ENCODE measurements around the gene CA6. TPM values are rescaled to one million over a fixed set of nuclear protein-coding genes. Genes with fewer than 3 reads are reported as not detected.

CA6 gene
- total and polyA plus RNA-seq, 4 experiments from 2014 or later, result 0.35 to 2.5 TPM; not detected in 2

DNA sequence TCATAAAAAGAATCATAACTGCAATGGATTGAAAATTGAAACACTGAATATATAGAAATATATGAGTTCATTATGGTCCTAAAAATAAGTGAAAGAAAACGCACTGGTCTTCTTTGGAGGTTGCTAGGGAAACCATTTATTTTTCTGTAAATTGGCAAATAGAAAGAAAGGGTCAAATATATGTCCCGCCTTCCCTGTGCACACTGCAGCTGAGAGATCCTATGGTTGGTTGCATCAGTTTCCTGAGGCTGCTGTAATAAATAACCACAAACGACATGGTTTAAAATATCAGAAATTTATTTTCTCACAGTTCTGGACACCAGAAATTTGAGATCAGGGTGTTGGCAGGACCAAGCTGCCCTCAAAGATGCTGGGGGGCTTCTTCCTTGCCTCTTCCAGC, 35.0 kb downstream of the CA6 start:
- no peaks in the 10 kb centered on the region for H3K36me3 ChIP-seq (ENCODE audit: insufficient read depth, low read length)
- no peaks in the 10 kb centered on the region for H3K36me3 Mint-ChIP-seq
- POLR2A ChIA-PET (ENCODE audit: partially characterized antibody), result no interaction called here
- H3K4me1 Mint-ChIP-seq, result peaks cover 1 to 16% (median 7%) of the 10 kb centered on the region in 4 donors
- no peaks in the 10 kb centered on the region for H3K27me3 ChIP-seq (ENCODE audit: insufficient read depth, low read length)
- no peaks in the 10 kb centered on the region for H3K9me3 ChIP-seq (ENCODE audit: control insufficient read depth in 1 of 2, low read length in 2 of 2)
- intact Hi-C loops (cut with micrococcal nuclease), result no loop called here
- H3K9me3 Mint-ChIP-seq, result no peaks in the 10 kb centered on the region
- DNase-seq, result no peak
- no peak overlapping the region for H3K4me3 ChIP-seq (ENCODE audit: low read length in 2 of 2)
- H3K27me3 Mint-ChIP-seq, result peaks cover 2 to 4% of the 10 kb centered on the region in 2 donors
- no peak overlapping the region for H3K27ac Mint-ChIP-seq
- no peak overlapping the region for H3K27ac ChIP-seq (ENCODE audit: low read depth, low read length)
- no peaks in the 10 kb centered on the region for H3K4me1 ChIP-seq (ENCODE audit: insufficient read depth, low read length)
- no peak overlapping the region for H3K4me3 Mint-ChIP-seq
- CTCF ChIA-PET (ENCODE audit: partially characterized antibody), result interaction anchor here (1.0 kb wide), 1 partner anchor 118 kb away, joined by 3 read pairs; no protein-coding TSS in a partner anchor

DNA sequence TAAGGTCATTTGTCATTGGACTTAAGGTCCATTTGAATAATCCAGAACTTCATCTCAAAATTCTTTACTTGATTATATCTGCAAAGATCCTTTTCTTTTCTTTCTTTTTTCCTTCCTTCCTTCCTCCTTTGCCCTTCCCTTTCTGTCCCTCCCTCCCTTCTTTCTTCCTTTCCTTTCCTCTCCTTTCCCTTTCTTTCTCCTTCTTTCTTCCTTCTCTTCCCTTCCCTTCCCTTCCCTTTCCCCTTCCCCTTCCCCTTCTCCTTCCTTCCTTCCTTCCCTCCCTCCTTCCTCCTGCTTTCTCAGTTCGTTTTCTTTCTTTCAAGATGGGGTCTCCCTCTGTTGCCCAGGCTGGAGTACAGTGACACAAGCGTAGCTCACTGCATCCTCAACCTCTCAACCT, 35.5 kb downstream of the CA6 start:
- DNase-seq, result no peak
- CTCF ChIA-PET (ENCODE audit: partially characterized antibody), result interaction anchor here (1.0 kb wide), 1 partner anchor 119 kb away, joined by 3 read pairs; no protein-coding TSS in a partner anchor
- H3K27ac Mint-ChIP-seq, result no peak overlapping the region

DNA sequence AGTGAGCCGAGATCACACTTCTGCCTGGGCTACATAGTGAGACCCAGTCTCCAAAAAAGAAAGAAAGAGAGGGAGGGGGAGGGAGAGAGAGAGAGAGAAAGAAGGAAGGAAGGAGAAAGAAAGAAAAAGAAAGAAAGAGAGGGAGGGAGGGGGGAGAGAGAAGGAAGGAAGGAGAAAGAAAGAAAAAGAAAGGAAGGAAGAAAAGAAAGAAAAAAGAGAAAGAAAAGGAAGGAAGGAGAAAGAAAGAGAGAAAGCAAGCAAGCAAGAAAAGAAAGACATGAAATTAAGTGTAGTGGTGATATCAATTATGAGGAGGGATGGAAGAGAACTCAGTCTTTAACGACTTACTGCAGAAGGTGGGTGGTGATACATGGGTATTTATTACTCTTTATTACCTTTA, 38.5 kb downstream of the CA6 start:
- no peaks in the 10 kb centered on the region for H3K36me3 Mint-ChIP-seq
- intact Hi-C loops (cut with micrococcal nuclease), result no loop called here
- H3K4me1 Mint-ChIP-seq, result peaks cover 8 to 31% (median 23%) of the 10 kb centered on the region in 4 donors
- Histone ChIP-seq H3K4me3 (ENCODE audit: low read length in 2 of 2) (no peak overlapping the region), H3K9me3 (ENCODE audit: control insufficient read depth in 1 of 2, low read length in 2 of 2) (no peaks in the 10 kb centered on the region), H3K4me1 (ENCODE audit: insufficient read depth, low read length) (peaks cover 19% of the 10 kb centered on the region), H3K27me3 (ENCODE audit: insufficient read depth, low read length) (no peaks in the 10 kb centered on the region), H3K27ac (ENCODE audit: low read depth, low read length) (no peak overlapping the region), H3K36me3 (ENCODE audit: insufficient read depth, low read length) (no peaks in the 10 kb centered on the region)
- no peak overlapping the region for H3K4me3 Mint-ChIP-seq
- H3K9me3 Mint-ChIP-seq, result no peaks in the 10 kb centered on the region
- ChIA-PET CTCF (ENCODE audit: partially characterized antibody) (interaction anchor here (0.8 kb wide), 1 partner anchor 121 kb away, joined by 3 read pairs; no protein-coding TSS in a partner anchor), POLR2A (ENCODE audit: partially characterized antibody) (interaction anchor here (1.9 kb wide), 1 partner anchor 13 kb away, joined by 6 read pairs; no protein-coding TSS in a partner anchor)
- H3K27ac Mint-ChIP-seq, result no peak overlapping the region
- DNase-seq, result no peak
- H3K27me3 Mint-ChIP-seq, result peaks cover 0 to 1% of the 10 kb centered on the region in 2 donors

More for the DNA sequence above, 35.5 kb downstream of the CA6 start:
- no peaks in the 10 kb centered on the region for H3K9me3 ChIP-seq (ENCODE audit: control insufficient read depth in 1 of 2, low read length in 2 of 2)
- H3K4me1 Mint-ChIP-seq, result peaks cover 1 to 16% (median 8%) of the 10 kb centered on the region in 4 donors
- H3K27me3 ChIP-seq (ENCODE audit: insufficient read depth, low read length), result no peaks in the 10 kb centered on the region
- peaks cover 2 to 4% of the 10 kb centered on the region in 2 donors for H3K27me3 Mint-ChIP-seq
- intact Hi-C loops (cut with micrococcal nuclease), result no loop called here
- no peak overlapping the region for H3K27ac ChIP-seq (ENCODE audit: low read depth, low read length)
- H3K36me3 Mint-ChIP-seq, result no peaks in the 10 kb centered on the region
- no peaks in the 10 kb centered on the region for H3K36me3 ChIP-seq (ENCODE audit: insufficient read depth, low read length)
- no peaks in the 10 kb centered on the region for H3K4me1 ChIP-seq (ENCODE audit: insufficient read depth, low read length)
- H3K4me3 Mint-ChIP-seq, result no peak overlapping the region
- POLR2A ChIA-PET (ENCODE audit: partially characterized antibody), result no interaction called here
- H3K9me3 Mint-ChIP-seq, result no peaks in the 10 kb centered on the region
- H3K4me3 ChIP-seq (ENCODE audit: low read length in 2 of 2), result no peak overlapping the region

GRCh38 chr1:8984990-8985389, 39.3 kb downstream of the CA6 start:
- Mint-ChIP-seq H3K27me3 (peaks cover 0 to 1% of the 10 kb centered on the region in 2 donors), H3K36me3 (no peaks in the 10 kb centered on the region), H3K4me1 (peaks cover 8 to 31% (median 23%) of the 10 kb centered on the region in 4 donors), H3K4me3 (no peak overlapping the region), H3K9me3 (no peaks in the 10 kb centered on the region), H3K27ac (no peak overlapping the region)
- POLR2A ChIA-PET (ENCODE audit: partially characterized antibody), result interaction anchor here (1.9 kb wide), 1 partner anchor 14 kb away, joined by 6 read pairs; no protein-coding TSS in a partner anchor
- DNase-seq, result no peak
- Histone ChIP-seq H3K27me3 (ENCODE audit: insufficient read depth, low read length) (no peaks in the 10 kb centered on the region), H3K36me3 (ENCODE audit: insufficient read depth, low read length) (no peaks in the 10 kb centered on the region), H3K4me1 (ENCODE audit: insufficient read depth, low read length) (peaks cover 19% of the 10 kb centered on the region), H3K27ac (ENCODE audit: low read depth, low read length) (no peak overlapping the region), H3K9me3 (ENCODE audit: control insufficient read depth in 1 of 2, low read length in 2 of 2) (no peaks in the 10 kb centered on the region), H3K4me3 (ENCODE audit: low read length in 2 of 2) (no peak overlapping the region)
- CTCF ChIA-PET (ENCODE audit: partially characterized antibody), result interaction anchor here (0.8 to 7.1 kb wide), 5 partner anchors 8 to 122 kb away, joined by 3 to 154 read pairs (median 70); no protein-coding TSS in a partner anchor
- intact Hi-C loops (cut with micrococcal nuclease), result no loop called here

GRCh38 chr1:8985915-8986813, 40.5 kb downstream of the CA6 start:
- H3K36me3 ChIP-seq (ENCODE audit: insufficient read depth, low read length), result no peaks in the 10 kb centered on the region
- Mint-ChIP-seq H3K27me3 (no peaks in the 10 kb centered on the region), H3K27ac (peak overlapping the region in 6 of 7 donors; percentile 35 to 87 (median 64)), H3K9me3 (no peaks in the 10 kb centered on the region), H3K4me1 (peaks cover 8 to 31% (median 23%) of the 10 kb centered on the region in 4 donors), H3K36me3 (no peaks in the 10 kb centered on the region), H3K4me3 (peak overlapping the region in 5 of 8 donors; percentile 66 to 82 (median 75))
- H3K4me1 ChIP-seq (ENCODE audit: insufficient read depth, low read length), result peaks cover 19% of the 10 kb centered on the region
- no peaks in the 10 kb centered on the region for H3K9me3 ChIP-seq (ENCODE audit: control insufficient read depth in 1 of 2, low read length in 2 of 2)
- H3K4me3 ChIP-seq (ENCODE audit: low read length in 2 of 2), result no peak overlapping the region
- DNase-seq, result no peak
- no peak overlapping the region for H3K27ac ChIP-seq (ENCODE audit: low read depth, low read length)
- CTCF ChIA-PET (ENCODE audit: partially characterized antibody), result interaction anchor here (0.7 to 7.1 kb wide), 9 partner anchors 9 to 126 kb away, joined by 3 to 154 read pairs (median 22); no protein-coding TSS in a partner anchor
- POLR2A ChIA-PET (ENCODE audit: partially characterized antibody), result interaction anchor here (0.7 kb wide), 1 partner anchor 23 kb away, joined by 3 read pairs; no protein-coding TSS in a partner anchor
- no peaks in the 10 kb centered on the region for H3K27me3 ChIP-seq (ENCODE audit: insufficient read depth, low read length)
- intact Hi-C loops (cut with micrococcal nuclease), result no loop called here

DNA sequence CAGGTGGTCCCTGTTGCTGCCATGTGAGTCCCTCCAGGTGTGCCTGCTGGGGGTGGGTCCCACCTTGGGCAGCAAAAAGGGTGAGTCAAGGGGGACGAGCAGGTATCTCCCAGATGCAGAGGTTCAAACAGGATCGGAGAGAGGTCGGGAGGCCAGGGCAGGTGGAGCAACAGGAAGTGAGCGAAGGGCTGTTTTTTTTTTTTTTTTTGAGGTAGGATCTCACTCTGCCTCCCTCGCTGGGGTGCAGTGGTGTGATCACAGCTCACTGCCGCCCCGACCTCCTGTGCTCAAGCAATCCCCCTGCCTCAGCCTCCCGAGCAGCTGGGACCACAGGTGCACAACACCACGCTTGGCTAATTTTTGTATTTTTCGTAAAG, 41.1 kb downstream of the CA6 start:
- H3K27ac Mint-ChIP-seq, result peak overlapping the region in 6 of 7 donors; percentile 35 to 87 (median 64)
- Histone ChIP-seq H3K27ac (ENCODE audit: low read depth, low read length) (no peak overlapping the region), H3K27me3 (ENCODE audit: insufficient read depth, low read length) (no peaks in the 10 kb centered on the region), H3K4me3 (ENCODE audit: low read length in 2 of 2) (no peak overlapping the region), H3K4me1 (ENCODE audit: insufficient read depth, low read length) (peaks cover 19% of the 10 kb centered on the region), H3K9me3 (ENCODE audit: control insufficient read depth in 1 of 2, low read length in 2 of 2) (no peaks in the 10 kb centered on the region), H3K36me3 (ENCODE audit: insufficient read depth, low read length) (no peaks in the 10 kb centered on the region)
- DNase-seq, result peak in 1 of 5 donors; percentile 41
- H3K9me3 Mint-ChIP-seq, result no peaks in the 10 kb centered on the region
- CTCF ChIA-PET (ENCODE audit: partially characterized antibody), result interaction anchor here (0.9 to 7.1 kb wide), 13 partner anchors 9 to 127 kb away, joined by 3 to 154 read pairs (median 6); no protein-coding TSS in a partner anchor
- peak overlapping the region in 6 of 8 donors; percentile 57 to 82 (median 73) for H3K4me3 Mint-ChIP-seq
- H3K36me3 Mint-ChIP-seq, result no peaks in the 10 kb centered on the region
- H3K27me3 Mint-ChIP-seq, result no peaks in the 10 kb centered on the region
- POLR2A ChIA-PET (ENCODE audit: partially characterized antibody), result interaction anchor here (0.6 to 1.8 kb wide), 4 partner anchors 16 to 146 kb away, joined by 3 to 7 read pairs (median 3); no protein-coding TSS in a partner anchor
- H3K4me1 Mint-ChIP-seq, result peaks cover 8 to 31% (median 23%) of the 10 kb centered on the region in 4 donors
- intact Hi-C loops (cut with micrococcal nuclease), result no loop called here

All from CD4-positive, alpha-beta memory T cell (primary cell).